ENCODE measurements around the gene OR51G1. TPM values are rescaled to one million over a fixed set of nuclear protein-coding genes. Genes with fewer than 3 reads are reported as not detected.

Gene OR51G1
- total RNA-seq, 3 donors from 2014 or later (not counting 1 experiment from before 2014, with no cell fraction given) = not detected

DNA sequence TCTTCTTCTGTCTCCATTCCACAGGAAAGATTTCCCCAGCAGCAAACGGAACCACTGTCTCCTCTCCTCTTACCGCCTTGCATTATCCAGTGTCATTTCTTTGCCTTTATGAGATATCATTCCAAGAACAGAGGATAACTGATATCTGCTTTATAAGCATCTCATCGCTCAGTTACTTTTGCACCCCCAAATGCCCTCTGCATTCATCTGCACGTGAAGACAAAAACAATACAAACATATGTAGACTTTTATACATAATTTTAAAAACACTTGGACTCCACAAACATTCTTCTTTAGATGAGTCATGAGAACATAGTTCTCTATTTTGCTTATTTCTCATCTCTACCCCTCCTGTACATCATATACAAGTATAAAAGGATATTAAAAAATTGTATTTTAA, 43.0 kb downstream of the OR51G1 start:
- no peak for ATAC-seq
- no peak overlapping the region for H3K4me3 Mint-ChIP-seq
- no peaks in the 10 kb centered on the region for H3K9me3 Mint-ChIP-seq
- H3K9me3 ChIP-seq (ENCODE audit: control insufficient read depth, insufficient read depth, low read length) = no peaks in the 10 kb centered on the region
- no peaks in the 10 kb centered on the region for H3K27me3 ChIP-seq (ENCODE audit: control insufficient read depth, insufficient read depth, low read length)
- no peak overlapping the region for H3K27ac Mint-ChIP-seq
- no peaks in the 10 kb centered on the region for H3K27me3 Mint-ChIP-seq (ENCODE audit: low read depth in 2 of 2)
- no peaks in the 10 kb centered on the region for H3K36me3 Mint-ChIP-seq
- TF ChIP-seq, protein P1, sequence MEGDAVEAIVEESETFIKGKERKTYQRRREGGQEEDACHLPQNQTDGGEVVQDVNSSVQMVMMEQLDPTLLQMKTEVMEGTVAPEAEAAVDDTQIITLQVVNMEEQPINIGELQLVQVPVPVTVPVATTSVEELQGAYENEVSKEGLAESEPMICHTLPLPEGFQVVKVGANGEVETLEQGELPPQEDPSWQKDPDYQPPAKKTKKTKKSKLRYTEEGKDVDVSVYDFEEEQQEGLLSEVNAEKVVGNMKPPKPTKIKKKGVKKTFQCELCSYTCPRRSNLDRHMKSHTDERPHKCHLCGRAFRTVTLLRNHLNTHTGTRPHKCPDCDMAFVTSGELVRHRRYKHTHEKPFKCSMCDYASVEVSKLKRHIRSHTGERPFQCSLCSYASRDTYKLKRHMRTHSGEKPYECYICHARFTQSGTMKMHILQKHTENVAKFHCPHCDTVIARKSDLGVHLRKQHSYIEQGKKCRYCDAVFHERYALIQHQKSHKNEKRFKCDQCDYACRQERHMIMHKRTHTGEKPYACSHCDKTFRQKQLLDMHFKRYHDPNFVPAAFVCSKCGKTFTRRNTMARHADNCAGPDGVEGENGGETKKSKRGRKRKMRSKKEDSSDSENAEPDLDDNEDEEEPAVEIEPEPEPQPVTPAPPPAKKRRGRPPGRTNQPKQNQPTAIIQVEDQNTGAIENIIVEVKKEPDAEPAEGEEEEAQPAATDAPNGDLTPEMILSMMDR (IDR thresholded peaks at IDR 0.05) = no peak
- H3K4me1 Mint-ChIP-seq = no peaks in the 10 kb centered on the region
- DNase-seq = no peak
- WGBS (ENCODE audit: insufficient coverage) = 88% methylated on average over 4 of the region's 4 CpGs
- H3K36me3 ChIP-seq (ENCODE audit: control insufficient read depth, insufficient read depth, low read length) = no peaks in the 10 kb centered on the region
- no peak overlapping the region for H3K27ac ChIP-seq (ENCODE audit: low read length)
- intact Hi-C loops (cut with micrococcal nuclease) = no loop called here
- no peak overlapping the region for H3K4me3 ChIP-seq (ENCODE audit: low read length)
- H3K4me1 ChIP-seq (ENCODE audit: control insufficient read depth, insufficient read depth, low read length) = no peaks in the 10 kb centered on the region

Other genes starting within 250 kb of the OR51G1 start
- gene OR51E2, start 226.5 kb downstream of the OR51G1 start, total RNA-seq = not detected
- gene MMP26, start 219.6 kb downstream of the OR51G1 start, total RNA-seq = not detected
- gene OR51F1, start 154.4 kb downstream of the OR51G1 start, total RNA-seq = not detected
- not detected for gene OR52R1, start 120.0 kb downstream of the OR51G1 start, total RNA-seq
- not detected for gene OR51F2, start 103.0 kb downstream of the OR51G1 start, total RNA-seq
- gene OR51S1, start 75.1 kb downstream of the OR51G1 start, total RNA-seq = not detected
- not detected for gene OR51T1, start 42.4 kb downstream of the OR51G1 start, total RNA-seq
- not detected for gene OR51A7, start 20.6 kb downstream of the OR51G1 start, total RNA-seq
- not detected for gene OR51G2, start 5.0 kb downstream of the OR51G1 start, total RNA-seq
- not detected for gene OR51A4, start 23.3 kb upstream of the OR51G1 start, total RNA-seq
- gene OR51A2, start 31.4 kb upstream of the OR51G1 start, total RNA-seq = not detected
- gene OR51L1, start 70.5 kb upstream of the OR51G1 start, total RNA-seq = not detected
- gene OR52J3, start 122.2 kb upstream of the OR51G1 start, total RNA-seq = not detected
- not detected for gene OR52E2, start 135.3 kb upstream of the OR51G1 start, total RNA-seq
- not detected for gene OR52E1, start 145.2 kb upstream of the OR51G1 start, total RNA-seq
- gene OR52A5, start 214.0 kb upstream of the OR51G1 start, total RNA-seq = not detected
- not detected for gene OR52A1, start 230.4 kb upstream of the OR51G1 start, total RNA-seq

Measured in natural killer cell (primary cell).